GM19328 (cell line): ENCODE data around the gene NCS1.

Experiments used
- ATAC-seq: cut with Tn5 transposase; IDR thresholded peaks from one replicate; pipeline ENCODE4 v1.9.1; 2021; ENCODE audit warnings: mild to moderate bottlenecking, moderate library complexity; ENCODE audit not compliant: unreplicated experiment

The NCS1 gene

DNA sequence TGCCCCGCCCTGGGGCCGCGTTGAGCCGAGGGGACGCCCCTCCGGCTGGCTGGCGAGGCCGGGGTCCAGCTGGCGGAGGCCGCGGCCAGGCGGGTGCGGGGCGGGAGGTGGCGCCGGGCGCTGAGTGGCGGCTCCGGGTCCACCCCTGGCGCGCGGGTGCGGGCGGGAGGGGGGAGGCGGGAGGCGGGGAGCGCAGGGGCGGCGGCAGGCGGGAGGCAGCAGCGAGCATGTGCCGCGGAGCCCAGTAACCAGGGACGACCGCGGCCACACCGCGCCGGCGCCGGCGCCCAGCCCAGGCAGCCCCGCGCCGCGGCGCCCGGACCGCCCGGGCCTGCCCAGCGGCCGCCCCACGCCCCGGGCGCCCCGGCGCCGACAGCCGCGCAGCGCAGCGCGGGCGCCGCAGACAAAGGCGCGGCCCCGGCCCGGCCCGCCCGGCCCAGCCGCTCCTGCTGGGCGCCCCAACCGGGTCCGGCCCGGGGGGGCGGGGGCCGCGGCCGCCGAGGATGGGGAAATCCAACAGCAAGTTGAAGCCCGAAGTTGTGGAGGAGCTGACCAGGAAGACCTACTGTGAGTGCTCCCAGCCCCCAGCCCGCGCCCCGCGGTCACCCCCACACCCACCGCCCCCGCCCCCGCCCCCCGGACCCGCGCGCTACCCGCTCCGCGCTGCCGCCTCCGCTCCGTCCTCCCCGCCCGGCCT, at the start of gene NCS1:
NCS1 (plus strand) TSS at position 244 of the 697 bp plus-strand sequence; CDS start at position 504, 260 bp downstream.
- ATAC-seq, result no peak

DNA sequence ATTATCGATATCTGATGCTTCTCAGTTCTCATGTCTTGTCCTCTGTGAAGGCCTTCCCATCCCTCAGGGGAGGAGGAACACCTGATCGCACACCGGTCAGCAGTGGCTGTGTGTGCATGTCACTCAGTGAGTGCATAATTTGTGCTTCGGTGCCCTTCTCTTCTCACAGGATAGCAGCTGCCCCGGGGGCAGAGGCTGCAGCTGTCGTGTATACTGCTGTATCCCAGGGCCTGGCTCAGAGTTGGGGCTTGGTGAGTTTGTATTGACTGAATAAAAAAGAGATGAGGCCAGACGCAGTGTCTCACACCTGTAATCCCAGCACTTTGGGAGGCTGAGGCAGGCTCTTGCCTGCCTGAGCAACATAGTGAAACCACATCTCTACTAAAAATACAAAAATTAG, 49.7 kb upstream of the NCS1 start:
- no peak for ATAC-seq

DNA sequence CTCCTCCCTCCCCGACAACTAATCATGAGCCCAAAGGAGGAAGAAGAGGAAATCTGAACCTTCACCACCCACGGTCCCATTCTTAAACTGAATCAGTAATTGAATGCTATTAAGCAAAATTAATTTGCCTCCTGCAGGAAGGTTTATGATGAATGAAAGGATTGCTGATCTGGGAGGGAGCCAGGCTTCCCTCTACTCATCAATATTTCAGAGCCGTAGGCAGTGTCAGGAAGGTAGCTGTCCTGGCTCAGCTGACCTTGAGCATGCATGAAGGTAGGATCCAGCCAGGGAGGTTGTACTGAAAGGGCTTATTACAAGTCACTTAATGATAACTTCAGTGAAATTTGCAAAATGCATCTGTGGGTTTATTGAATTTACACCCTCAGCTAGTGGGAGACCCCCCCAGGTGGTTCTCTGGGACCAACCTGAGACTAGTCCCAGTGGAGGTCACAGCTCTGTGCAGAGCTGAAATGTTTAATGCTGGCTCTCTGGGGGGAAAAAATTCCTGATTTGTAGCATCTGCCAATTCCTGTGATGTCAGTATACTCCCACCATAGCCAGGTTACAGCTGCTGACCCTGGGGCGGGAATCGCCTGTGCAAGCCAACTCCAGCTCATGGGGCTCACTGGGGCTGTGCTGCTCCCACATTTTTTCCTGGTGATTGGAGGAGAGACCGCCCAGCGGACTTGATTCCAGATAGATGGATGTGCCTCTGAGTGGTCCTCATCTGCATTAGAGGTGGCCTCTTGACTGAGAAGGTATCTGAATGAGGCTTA, 47.9 kb upstream of the NCS1 start:
- ATAC-seq, result no peak

DNA sequence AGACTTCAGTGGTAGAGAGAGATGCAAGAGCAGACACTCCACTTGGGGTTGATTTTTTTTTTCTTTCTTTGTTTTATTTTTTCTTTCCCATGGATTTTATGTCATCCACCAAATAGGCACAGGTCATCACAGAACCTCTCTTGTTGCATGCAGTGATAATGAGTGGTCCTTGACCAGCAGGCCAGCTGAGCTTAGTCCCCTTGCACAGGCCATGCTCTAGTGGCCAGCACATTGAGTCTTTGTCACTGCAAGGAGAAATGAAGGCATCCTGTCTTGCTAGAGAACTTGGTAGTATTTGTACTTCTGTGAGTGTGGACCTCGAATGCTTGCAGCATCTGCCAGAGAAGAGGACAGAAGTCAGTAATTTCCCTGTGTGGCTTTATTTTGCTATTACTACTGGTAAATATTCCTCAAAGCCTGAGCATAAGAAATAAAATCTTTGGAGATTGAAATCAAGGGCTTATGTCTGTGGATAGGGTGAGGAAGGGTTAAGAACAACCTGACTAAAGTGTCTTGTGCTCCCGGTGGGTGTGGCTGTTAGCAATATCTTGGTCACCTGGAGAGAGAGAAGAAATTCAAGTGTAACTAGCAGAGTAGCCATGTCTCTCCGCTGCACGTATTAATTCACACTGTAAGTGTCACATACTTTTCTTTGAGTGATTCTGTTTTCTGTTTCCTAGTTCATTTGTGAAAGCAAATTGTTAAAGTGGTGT, 45.3 kb upstream of the NCS1 start:
- ATAC-seq, result no peak

DNA sequence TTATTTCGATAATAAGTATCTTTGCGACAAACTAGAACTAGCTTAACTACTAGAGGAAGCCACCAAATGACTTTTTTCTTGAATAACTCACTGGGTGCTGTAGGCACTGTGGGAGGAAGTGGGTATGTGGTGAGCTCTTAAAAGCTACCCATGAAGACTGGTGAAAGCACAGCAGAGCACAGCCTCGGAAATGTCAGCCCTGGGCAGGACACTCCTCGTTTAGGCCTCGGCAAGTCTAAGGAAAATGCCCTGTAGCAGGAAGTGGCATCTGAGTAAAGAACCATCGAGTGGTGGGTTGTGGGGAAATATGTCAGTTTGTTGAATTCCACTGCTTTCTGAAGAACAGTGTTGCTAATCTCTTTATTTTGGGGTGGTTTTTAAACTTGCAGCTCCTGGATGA, 44.0 kb upstream of the NCS1 start:
- ATAC-seq, result no peak

DNA sequence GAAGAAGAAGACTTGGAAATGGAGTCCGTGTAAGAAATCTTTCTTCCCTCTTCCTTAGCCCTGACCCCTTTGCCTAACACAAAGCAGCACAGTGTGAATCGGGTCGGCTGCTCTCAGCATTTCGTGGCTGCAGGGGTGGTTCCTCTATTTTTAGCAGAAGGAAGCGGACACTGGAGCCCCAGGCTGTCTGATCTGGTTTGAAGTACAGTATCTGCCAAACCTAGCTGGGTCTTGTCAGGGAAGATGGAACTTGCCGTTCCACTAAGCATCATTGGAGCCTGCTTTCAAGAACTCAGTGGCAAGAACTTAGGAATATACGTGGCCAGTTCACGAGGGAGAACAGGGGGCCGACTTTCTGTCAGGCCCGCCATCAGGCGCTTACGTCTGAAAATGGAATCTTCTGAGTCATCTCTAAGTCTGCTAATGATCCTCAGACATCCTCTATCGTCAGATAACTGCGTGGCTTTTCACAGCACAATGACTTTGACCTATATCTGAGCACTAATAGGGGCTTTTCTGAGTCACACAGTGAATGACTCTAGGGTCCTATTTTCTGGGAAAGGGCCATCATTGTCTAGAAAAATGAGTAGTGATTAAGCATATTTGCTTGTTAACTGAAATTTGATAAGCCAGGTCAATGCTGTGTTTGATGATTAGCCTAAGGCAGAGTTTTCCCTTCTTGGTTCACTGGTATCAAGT, 43.3 kb upstream of the NCS1 start:
- no peak for ATAC-seq

DNA sequence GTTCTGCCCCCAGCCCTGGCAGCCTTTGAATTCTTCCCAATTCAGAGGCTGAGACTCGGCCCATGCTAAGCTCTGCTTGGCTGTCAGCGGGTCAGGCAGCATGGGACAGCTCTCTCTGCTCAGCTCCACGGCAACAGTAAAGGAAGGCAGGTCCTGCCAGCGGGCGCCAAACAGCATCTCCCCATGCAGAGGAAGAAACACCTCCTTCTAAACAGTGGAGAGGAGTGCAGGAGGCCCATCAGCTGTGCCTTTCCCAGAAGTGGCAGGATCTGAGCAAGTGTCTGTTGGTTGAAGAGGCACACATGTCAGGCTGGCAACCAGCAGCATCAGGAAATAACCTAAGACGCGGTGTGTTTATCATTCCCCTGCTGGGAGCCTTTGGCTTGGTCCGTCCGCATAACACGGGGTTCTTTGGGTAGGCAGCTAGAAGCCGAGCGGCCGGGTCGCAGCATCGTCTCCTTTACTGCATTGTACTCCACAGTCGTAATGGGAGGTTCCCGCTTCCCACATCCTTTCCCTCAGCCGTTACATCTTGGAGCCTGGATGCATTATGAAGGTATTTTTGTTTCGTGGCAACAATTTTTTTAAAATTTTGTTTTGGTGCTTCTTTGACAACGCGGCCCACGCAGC, 42.7 kb upstream of the NCS1 start:
- ATAC-seq, result no peak

DNA sequence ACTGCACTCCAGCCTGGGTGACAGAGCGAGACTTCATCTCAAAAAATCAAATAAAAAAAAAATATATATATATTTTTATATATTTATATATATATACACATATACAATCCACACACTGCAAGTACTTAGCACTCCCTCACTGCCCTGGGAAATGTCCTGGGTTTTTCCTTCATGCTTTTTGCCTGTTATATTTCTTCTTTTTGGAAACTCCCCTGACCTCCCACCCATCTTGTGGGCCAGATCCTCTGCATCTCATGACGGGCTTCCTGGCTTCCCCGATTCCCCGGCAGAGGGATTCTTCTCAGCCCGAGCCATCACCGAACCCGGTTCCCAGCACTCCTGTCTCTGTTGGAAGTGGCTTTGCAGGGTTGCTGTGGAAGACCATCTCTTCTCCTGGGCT, 39.5 kb upstream of the NCS1 start:
- no peak for ATAC-seq

DNA sequence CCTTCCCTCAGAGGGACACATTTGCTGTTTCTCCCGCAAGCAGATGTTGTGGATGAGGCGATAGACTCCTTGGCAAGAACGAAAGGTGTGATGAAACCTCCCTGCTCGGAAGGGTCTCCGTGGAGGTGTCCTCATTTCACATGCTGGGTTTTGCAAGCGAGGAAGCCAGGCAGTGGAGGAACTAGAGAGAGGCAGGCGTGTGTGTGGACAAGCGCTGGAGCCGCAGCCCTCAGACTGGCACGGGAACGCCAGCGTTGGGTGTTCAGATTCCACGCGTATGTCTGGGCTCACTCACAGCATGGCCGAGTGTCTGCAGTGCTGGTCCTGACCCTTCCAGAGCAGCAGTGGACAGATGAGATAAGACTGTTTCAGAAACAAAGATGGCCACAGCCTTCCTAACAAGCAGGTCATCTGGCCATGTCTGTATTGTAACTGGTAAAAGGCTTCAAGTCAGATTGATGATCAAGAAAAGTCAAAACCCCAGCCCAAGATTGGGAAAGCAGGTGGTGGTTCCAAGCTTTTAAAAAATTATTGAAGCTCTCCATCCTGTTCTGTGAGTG, 35.0 kb upstream of the NCS1 start:
- no peak for ATAC-seq

DNA sequence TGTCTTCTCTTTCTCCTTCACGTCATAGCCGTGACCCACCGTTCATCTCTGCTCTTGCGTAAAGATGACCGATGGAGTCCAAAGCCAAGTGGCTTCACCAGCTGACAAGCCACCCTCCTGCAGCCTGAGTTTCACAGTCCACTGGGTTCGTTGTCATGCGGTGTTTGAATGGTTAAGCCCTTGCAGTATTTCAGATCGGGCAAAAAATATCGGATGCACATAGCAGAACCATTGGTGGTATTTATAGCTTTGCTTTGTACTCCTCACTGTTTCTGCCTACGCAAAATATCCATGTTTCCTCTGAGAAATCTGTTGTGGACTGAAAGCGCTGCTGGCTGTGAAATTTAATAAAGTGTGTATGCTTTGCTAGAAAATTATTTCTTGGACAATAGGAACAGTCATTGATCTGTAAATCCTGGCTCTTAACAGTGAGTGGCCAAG, 34.5 kb upstream of the NCS1 start:
- ATAC-seq, result no peak

DNA sequence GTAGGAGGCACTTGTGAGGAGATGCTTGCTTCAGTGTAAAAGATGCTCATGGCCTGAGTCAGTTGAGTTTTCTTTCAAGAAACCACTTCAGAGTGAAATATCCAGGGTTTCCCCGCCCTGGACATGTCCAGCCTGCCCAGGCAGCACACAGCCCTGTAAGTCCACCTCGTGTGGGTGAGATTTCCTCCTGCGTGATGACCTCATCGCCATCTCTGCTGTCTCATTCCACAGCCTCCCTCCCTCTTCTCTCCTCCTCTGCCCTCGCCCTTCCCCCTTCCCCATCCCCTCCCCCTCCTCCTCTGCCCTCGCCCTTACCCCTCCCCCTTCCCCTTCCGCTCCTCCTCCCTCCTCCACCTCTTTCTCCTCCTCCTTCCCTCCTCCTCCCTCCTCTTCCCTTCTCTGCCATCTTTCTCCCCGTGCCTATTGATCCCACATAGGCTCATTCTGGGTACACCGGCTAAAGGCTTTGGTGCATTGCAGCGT, 34.0 kb upstream of the NCS1 start:
- ATAC-seq, result no peak

DNA sequence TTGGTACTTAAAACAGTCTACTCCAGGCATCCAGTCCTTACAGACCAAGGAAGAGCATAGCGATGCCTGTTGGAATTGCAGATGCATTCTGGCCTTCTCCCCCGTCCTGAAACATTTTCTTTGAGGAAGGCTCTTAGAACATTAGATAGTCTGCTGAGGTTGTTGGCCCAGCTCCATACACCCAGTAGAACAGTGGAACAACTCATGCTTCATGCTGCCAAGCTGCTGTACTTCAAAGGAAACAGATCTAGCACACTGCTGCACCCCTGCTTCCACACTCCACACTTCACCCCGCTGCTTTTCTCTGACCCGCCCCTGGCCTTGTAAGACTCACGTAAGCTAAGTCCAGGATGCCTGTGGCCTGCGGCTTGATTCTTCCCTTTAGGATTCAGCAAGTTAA, 33.4 kb upstream of the NCS1 start:
- ATAC-seq, result no peak

DNA sequence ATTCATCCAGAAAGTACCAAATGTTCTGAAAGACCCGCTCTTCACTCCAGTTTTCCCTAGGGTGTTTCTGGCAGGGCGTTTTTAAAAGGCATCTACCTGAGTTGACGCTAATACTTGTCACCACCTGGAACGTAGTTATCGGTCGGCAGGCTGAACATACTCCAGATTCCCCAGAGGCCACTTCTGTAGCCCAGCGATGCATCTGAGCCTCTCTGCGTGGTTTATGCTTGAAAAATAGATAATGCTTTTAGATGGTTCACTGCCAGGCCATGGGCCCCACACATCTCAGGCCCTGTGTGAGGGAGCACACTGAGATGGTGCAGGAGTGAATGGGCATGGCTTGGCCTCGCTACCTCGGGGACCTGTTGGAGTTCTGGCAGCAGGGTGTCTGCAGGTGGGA, 33.0 kb upstream of the NCS1 start:
- no peak for ATAC-seq

DNA sequence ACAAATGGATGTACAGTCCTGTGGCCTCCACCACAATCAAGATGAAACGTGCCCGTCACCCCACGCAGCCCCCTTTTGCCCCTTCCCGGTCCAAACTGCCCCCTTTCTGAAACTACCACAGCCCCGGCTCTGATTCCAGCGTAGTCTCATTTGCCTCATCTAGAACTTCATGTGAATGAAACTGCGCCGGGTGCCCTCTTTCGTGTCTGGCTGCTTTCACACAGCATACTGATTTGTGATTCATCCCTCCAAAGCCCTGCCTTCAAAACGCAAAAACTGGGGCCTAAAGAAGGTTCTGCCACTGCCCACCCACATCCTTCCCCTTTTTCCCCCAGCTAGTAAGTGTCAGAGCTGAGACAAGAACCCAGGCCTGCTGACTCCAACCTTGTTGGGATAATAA, 31.5 kb upstream of the NCS1 start:
- no peak for ATAC-seq

DNA sequence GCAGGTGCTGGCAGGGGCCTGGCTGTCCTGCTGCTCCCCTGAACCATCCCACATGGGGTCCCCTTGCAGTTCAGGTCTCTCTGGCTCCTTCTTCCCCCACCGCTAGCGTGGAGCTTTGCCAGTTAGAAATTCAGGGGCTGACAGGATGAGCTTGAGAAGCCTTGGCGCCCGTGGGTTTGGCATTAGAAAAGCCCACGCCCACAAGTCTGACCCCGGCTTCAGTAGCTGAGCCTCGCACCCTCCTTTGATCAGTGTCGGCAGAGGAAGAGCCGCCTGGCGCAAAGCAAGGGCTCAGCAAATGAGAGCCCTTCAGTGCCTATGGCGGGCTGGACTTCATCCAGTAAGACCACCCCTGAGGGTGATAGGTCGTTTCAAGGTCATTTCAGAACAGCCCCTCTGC, 30.1 kb upstream of the NCS1 start:
- no peak for ATAC-seq

DNA sequence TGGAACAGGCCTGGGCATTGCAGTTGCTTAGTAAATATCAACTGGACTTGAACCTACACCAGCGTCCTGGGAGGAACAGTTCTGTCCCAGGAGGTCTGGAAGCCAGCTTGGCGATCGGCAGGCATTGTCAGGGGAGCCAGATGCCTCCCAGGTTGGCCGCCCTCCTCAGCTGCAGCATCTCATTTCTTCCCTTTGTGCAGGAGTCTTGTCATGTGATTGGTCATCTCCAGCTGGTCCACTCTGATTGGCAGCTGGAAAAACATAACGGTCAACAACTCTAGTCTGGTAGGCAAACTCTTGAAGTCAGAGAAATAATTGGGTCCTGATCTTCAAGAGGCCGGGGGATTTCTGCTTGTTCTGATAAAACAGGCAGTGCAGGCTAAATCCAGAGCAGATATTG, 29.6 kb upstream of the NCS1 start:
- no peak for ATAC-seq

DNA sequence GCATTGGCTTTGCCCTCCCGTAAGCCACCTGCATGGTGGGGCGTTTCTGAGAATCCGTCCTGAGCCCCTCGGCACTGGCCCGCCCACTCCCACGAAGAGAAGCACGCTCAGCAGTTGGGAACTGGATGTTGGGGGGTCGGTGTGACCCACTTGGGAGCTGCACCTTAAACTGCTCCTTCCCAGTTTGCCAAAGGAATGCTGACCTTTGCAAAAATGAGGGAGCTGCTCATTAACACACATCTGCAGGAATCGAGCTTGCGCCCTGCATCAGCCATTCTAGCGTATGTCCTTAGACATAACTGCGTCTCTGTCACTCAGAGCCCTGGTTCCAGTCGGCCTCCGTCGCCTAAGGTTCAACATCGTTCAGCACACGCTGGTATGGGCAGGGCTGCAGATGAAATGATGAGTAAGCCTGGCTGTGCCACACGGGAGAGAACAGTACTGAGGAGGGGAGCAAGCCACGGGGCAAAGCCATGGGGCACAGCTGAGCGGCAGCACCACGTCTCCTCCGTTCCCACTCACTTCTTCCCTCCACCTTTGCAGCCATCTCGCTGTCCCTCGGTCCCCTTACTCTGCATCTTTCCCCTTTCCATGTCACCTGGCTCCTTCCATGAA, 28.8 kb upstream of the NCS1 start:
- no peak for ATAC-seq

DNA sequence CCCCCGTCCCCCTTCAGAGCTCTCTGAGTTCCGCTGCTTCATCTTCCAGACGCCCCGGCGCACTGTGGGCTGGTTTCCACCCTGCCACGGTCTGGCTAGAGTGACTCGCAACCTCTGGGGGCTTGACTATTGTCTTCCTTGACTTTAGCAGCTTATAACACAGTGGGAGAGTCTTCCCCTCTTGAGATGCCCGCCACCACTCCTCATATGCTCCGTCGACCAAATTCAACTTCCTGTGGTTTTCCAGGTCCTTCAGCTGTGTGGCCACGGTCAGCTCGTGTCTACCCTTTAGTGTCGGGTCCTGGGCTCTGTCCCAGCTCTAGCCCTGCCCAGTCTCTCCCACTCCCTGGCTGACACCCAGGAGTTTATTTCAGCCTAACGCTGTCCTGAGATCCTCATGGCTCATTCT, 28.2 kb upstream of the NCS1 start:
- ATAC-seq, result no peak

DNA sequence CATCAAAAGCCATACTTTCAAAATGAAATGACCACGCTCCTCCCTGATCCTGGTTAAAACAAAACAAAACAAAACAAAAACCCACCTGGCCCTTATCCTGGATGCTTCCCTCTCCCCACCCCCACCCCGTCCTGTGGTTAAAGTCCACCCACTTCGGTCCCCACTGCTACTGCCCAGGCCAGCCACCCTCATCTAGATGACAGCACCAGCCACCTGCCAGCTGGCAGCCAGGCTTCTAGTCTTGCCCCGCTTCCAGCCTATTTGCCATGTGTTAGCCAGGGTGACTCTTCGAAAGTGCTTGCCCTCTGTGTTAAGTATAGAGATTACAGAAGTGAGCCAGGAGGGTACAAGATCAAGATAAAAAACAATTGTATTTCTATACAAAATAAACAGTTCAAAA, 27.5 kb upstream of the NCS1 start:
- ATAC-seq, result no peak

DNA sequence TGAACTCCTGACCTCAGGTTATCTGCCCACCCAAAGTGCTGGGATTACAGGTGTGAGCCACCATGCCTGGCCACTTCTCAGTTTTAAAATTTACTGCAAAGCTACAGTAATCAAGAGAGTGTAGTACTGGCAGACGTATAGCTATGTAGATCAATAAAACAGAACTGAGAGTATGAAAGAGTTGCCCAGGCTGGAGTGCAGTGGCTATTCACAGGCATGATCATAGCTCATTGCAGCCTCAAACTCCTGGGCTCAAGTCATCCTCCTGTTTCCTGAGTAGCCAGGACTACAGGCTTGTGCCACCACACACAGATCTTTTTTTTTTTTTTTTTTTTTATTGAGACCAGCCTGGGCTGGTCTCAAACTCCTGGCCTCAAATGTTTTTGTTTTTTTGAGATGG, 26.5 kb upstream of the NCS1 start:
- no peak for ATAC-seq
